Natural killer cell (primary cell): ENCODE results near the gene NEU4. TPM values are rescaled to one million over a fixed set of nuclear protein-coding genes. Genes with fewer than 3 reads are reported as not detected.

Source experiments
- ATAC-seq, 3 donors: fragments of 150-1000 bp in 2 of 3; fragments of 200-7000 bp in 1 of 3; cut with Tn5 transposase; 1 replicate in 1 of 3; 2 replicates in 2 of 3; pipeline ENCODE4 v1.10.0; 2021; ENCODE audit warnings: mild to moderate bottlenecking in 2 of 3, moderate library complexity in 2 of 3
- DNase-seq, 2 donors: peaks; one replicate each; pipeline versions ENCODE4 v3.0.0 to v3.0.0-alpha.2; 2013 to 2021; ENCODE audit warnings: mixed read lengths in 1 of 2
- H3K27ac ChIP-seq: one replicate; pipeline ENCODE4 v1.5.1; 2013; ENCODE audit warnings: mild to moderate bottlenecking, low read length
- H3K27me3 ChIP-seq: one replicate; pipeline ENCODE4 v1.6.1; 2013; ENCODE audit warnings: low read length; ENCODE audit not compliant: control insufficient read depth, insufficient read depth
- H3K36me3 ChIP-seq: one replicate; pipeline ENCODE4 v1.6.1; 2013; ENCODE audit warnings: low read length; ENCODE audit not compliant: control insufficient read depth, insufficient read depth
- H3K4me1 ChIP-seq: one replicate; pipeline ENCODE4 v1.6.1; 2013; ENCODE audit warnings: low read length; ENCODE audit not compliant: control insufficient read depth, insufficient read depth
- H3K4me3 ChIP-seq: one replicate; pipeline ENCODE4 v1.5.1; 2013; ENCODE audit warnings: low read length
- H3K9me3 ChIP-seq: one replicate; pipeline ENCODE4 v1.6.1; 2013; ENCODE audit warnings: low read length; ENCODE audit not compliant: control insufficient read depth, insufficient read depth
- H3K27ac Mint-ChIP-seq, 2 donors: one replicate each; pipeline ENCODE4 v1.8.0; 2022; ENCODE audit warnings: mild to moderate bottlenecking in 2 of 2, mixed read lengths in 2 of 2, moderate library complexity in 1 of 2
- H3K27me3 Mint-ChIP-seq, 2 donors: one replicate each; pipeline ENCODE4 v1.8.0; 2022; ENCODE audit warnings: low read depth in 2 of 2, mixed read lengths in 2 of 2
- H3K36me3 Mint-ChIP-seq: one replicate; pipeline ENCODE4 v1.8.0; 2022; ENCODE audit warnings: mixed read lengths
- H3K4me1 Mint-ChIP-seq, 2 donors: one replicate each; pipeline ENCODE4 v1.8.0; 2022; ENCODE audit warnings: mixed read lengths in 2 of 2
- H3K4me3 Mint-ChIP-seq: one replicate; pipeline ENCODE4 v1.8.0; 2022; ENCODE audit warnings: mild to moderate bottlenecking, moderate library complexity, mixed read lengths
- H3K9me3 Mint-ChIP-seq, 2 donors: one replicate each; pipeline ENCODE4 v1.8.0; 2022; ENCODE audit warnings: mixed read lengths in 2 of 2
- WGBS: methylation state at CpG from one replicate; pipeline ENCODE4 v1.1.7; 2013; ENCODE audit warnings: missing lambda C conversion rate; ENCODE audit not compliant: insufficient coverage; 5-methylcytosine and 5-hydroxymethylcytosine counted together
- intact Hi-C: fragments of 100-400 bp; cut with micrococcal nuclease; formaldehyde crosslinking; loops from one replicate; pipeline ENCODE4 v1.14.2; 2022
- total RNA-seq, 4 donors: library from RNA; stranded (reverse); fragments of 120-200 nt in 1 of 4; gene quantifications; one replicate each; pipeline versions ENCODE4 v1.2.3 to v1.2.4, GENCODE V29; 2013 to 2022
- TF ChIP-seq, protein P1 (sequence below): fragments of 200-600 bp; IDR thresholded peaks from one replicate; pipeline ENCODE4 v1.8.0; 2022; ENCODE audit warnings: antibody characterized with exemption

Gene NEU4
- total RNA-seq, 3 donors from 2014 or later (not counting 1 experiment from before 2014, with no cell fraction given): 0.39 to 6.6 (median 2.2) TPM

- TF ChIP-seq, protein P1, sequence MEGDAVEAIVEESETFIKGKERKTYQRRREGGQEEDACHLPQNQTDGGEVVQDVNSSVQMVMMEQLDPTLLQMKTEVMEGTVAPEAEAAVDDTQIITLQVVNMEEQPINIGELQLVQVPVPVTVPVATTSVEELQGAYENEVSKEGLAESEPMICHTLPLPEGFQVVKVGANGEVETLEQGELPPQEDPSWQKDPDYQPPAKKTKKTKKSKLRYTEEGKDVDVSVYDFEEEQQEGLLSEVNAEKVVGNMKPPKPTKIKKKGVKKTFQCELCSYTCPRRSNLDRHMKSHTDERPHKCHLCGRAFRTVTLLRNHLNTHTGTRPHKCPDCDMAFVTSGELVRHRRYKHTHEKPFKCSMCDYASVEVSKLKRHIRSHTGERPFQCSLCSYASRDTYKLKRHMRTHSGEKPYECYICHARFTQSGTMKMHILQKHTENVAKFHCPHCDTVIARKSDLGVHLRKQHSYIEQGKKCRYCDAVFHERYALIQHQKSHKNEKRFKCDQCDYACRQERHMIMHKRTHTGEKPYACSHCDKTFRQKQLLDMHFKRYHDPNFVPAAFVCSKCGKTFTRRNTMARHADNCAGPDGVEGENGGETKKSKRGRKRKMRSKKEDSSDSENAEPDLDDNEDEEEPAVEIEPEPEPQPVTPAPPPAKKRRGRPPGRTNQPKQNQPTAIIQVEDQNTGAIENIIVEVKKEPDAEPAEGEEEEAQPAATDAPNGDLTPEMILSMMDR: no peak
- Histone ChIP-seq H3K27me3 (peaks cover 19% of the 10 kb centered on the region), H3K9me3 (no peaks in the 10 kb centered on the region), H3K4me1 (peaks cover 87% of the 10 kb centered on the region), H3K27ac (no peak overlapping the region), H3K36me3 (no peaks in the 10 kb centered on the region), H3K4me3 (no peak overlapping the region)
- no peaks in the 10 kb centered on the region for H3K9me3 Mint-ChIP-seq
- peaks cover 34 to 71% of the 10 kb centered on the region in 2 donors for H3K4me1 Mint-ChIP-seq
- intact Hi-C loops: no loop called here
- peak in 1 of 2 donors; percentile 71 for DNase-seq
- peak overlapping the region; percentile 76 for H3K4me3 Mint-ChIP-seq
- peak in 2 of 3 donors; percentile 37 for ATAC-seq
- no peaks in the 10 kb centered on the region for H3K36me3 Mint-ChIP-seq
- peaks cover 0 to 37% of the 10 kb centered on the region in 2 donors for H3K27me3 Mint-ChIP-seq
- H3K27ac Mint-ChIP-seq: peak overlapping the region in 1 of 2 donors; percentile 51
- WGBS: 6% methylated on average over 29 of the region's 29 CpGs
Observed at GRCh38 chr2:241863536-241863954, 54.6 kb downstream of the NEU4 start.

GRCh38 chr2:241864168-241864849 is 55.3 kb downstream of the NEU4 start:
- no peaks in the 10 kb centered on the region for H3K9me3 Mint-ChIP-seq
- intact Hi-C loops: loop anchor here (2.0 kb wide), 1 partner anchor 14 kb away; no protein-coding TSS in a partner anchor
- Histone ChIP-seq H3K27ac (no peak overlapping the region), H3K9me3 (no peaks in the 10 kb centered on the region), H3K4me3 (no peak overlapping the region), H3K27me3 (peaks cover 19% of the 10 kb centered on the region), H3K4me1 (peaks cover 88% of the 10 kb centered on the region), H3K36me3 (no peaks in the 10 kb centered on the region)
- TF ChIP-seq, protein P1: no peak
- no peak for ATAC-seq
- H3K36me3 Mint-ChIP-seq: no peaks in the 10 kb centered on the region
- DNase-seq: no peak
- H3K4me3 Mint-ChIP-seq: peak overlapping the region; percentile 62
- H3K4me1 Mint-ChIP-seq: peaks cover 40 to 78% of the 10 kb centered on the region in 2 donors
- H3K27ac Mint-ChIP-seq: peak overlapping the region; percentile 9 to 45
- H3K27me3 Mint-ChIP-seq: peaks cover 0 to 37% of the 10 kb centered on the region in 2 donors
- 89% methylated on average over 2 of the region's 2 CpGs for WGBS

GRCh38 chr2:241864850-241865213 is 55.8 kb downstream of the NEU4 start:
- peaks cover 88% of the 10 kb centered on the region for H3K4me1 ChIP-seq
- peak overlapping the region; percentile 6 for H3K4me3 Mint-ChIP-seq

More at GRCh38 chr2:241864850-241865213, 55.8 kb downstream of the NEU4 start:
- Mint-ChIP-seq H3K36me3 (no peaks in the 10 kb centered on the region), H3K27me3 (peaks cover 0 to 34% of the 10 kb centered on the region in 2 donors), H3K4me1 (peaks cover 43 to 75% of the 10 kb centered on the region in 2 donors), H3K9me3 (no peaks in the 10 kb centered on the region), H3K27ac (peak overlapping the region in 1 of 2 donors; percentile 45)
- TF ChIP-seq, protein P1: no peak
- DNase-seq (no peak), ATAC-seq (no peak)
- Histone ChIP-seq H3K27ac (no peak overlapping the region), H3K36me3 (no peaks in the 10 kb centered on the region), H3K27me3 (peaks cover 19% of the 10 kb centered on the region), H3K9me3 (no peaks in the 10 kb centered on the region), H3K4me3 (no peak overlapping the region)
- intact Hi-C loops: loop anchor here (2.0 kb wide), 1 partner anchor 14 kb away; no protein-coding TSS in a partner anchor
- 93% methylated on average over 5 of the region's 5 CpGs for WGBS
